HCT116 (cell line): ENCODE results near the gene RNF41.
"Not testable (repeated sequence)": the region's sequence is repeated elsewhere in the genome, so short reads cannot be mapped to it uniquely, and the experiment has no call there.

Source experiments
- SIN3A ChIP-seq: IDR thresholded peaks from 2 replicates; pipeline ENCODE4 v1.6.1; 2012; ENCODE audit warnings: low read depth
- ZNF274 ChIP-seq: fragments of 200-500 bp; sonication (Bioruptor generic); IDR thresholded peaks from 2 replicates; pipeline ENCODE4 v1.6.1; 2014; ENCODE audit warnings: mild to moderate bottlenecking, low read depth, low read length, inconsistent platforms

GRCh38 chr12:56262955-56263354 lies 41.2 kb upstream of the RNF41 start:
- not testable (repeated sequence) for TF ChIP-seq ZNF274, SIN3A
